ENCODE results near the gene PBX4.

GRCh38 chr19:19544954-19545591 lies 73.4 kb downstream of the PBX4 start:
- TF ChIP-seq CTCF (IDR thresholded peaks at IDR 0.05), result no peak
- no peak for TF ChIP-seq REST (IDR thresholded peaks at IDR 0.05; ENCODE audit: insufficient read depth in 1 of 2, low read depth in 2 of 2, low read length in 1 of 2)
- TF ChIP-seq SIN3A (IDR thresholded peaks at IDR 0.05; ENCODE audit: borderline replicate concordance, insufficient read depth, low read depth, low read length), result no peak

All from Panc1 (cell line).